CD4-positive, alpha-beta T cell (primary cell): ENCODE measurements around the gene LCK. TPM values are rescaled to one million over a fixed set of nuclear protein-coding genes. Genes with fewer than 3 reads are reported as not detected.

ENCODE experiments used
- ATAC-seq: fragments of 200-7000 bp; cut with Tn5 transposase; one replicate; pipeline ENCODE4 v1.10.0; 2022; ENCODE audit warnings: mild to moderate bottlenecking; ENCODE audit not compliant: poor library complexity
- CTCF ChIA-PET: fragments of 350-600 bp; sonication (Branson Sonifier 250); formaldehyde crosslinking; loops from one replicate; lab custom pipeline; 2021; ENCODE audit warnings: antibody characterized with exemption, inconsistent platforms; lab: Charles Lee
- POLR2A ChIA-PET: fragments of 350-600 bp; sonication (Branson Sonifier 250); formaldehyde crosslinking; loops from one replicate; lab custom pipeline; 2021; ENCODE audit warnings: antibody characterized with exemption, inconsistent platforms; lab: Charles Lee
- DNase-seq, 14 experiments: peaks; one replicate each; pipeline ENCODE4 v3.0.0-alpha.2; 2013 to 2020; ENCODE audit warnings: mixed read lengths in 2 of 14
- H3K27ac ChIP-seq, 2 donors: one replicate each; pipeline versions ENCODE4 v1.5.1 to v1.7.0; 2013; ENCODE audit warnings: low read length in 2 of 2, low read depth in 1 of 2, mild to moderate bottlenecking in 1 of 2
- H3K27me3 ChIP-seq, 2 experiments: 1 replicate in 1 of 2; 2 replicates in 1 of 2; pipeline versions ENCODE4 v1.6.1 to v1.7.0; 2013; ENCODE audit warnings: low read length in 2 of 2, control low read depth in 1 of 2, mild to moderate bottlenecking in 1 of 2, moderate library complexity in 1 of 2; ENCODE audit not compliant: insufficient read depth in 2 of 2, control insufficient read depth in 1 of 2
- H3K36me3 ChIP-seq: one replicate; pipeline ENCODE4 v1.6.1; 2013; ENCODE audit warnings: low read length, control low read depth; ENCODE audit not compliant: insufficient read depth
- H3K4me1 ChIP-seq: one replicate; pipeline ENCODE4 v1.6.1; 2013; ENCODE audit warnings: low read length, control low read depth; ENCODE audit not compliant: insufficient read depth
- H3K4me3 ChIP-seq: one replicate; pipeline ENCODE4 v1.5.1; 2013; ENCODE audit warnings: mild to moderate bottlenecking, low read length, moderate library complexity
- H3K9me3 ChIP-seq, 2 experiments: 1 replicate in 1 of 2; 2 replicates in 1 of 2; pipeline versions ENCODE4 v1.6.1 to v1.7.0; 2013; ENCODE audit warnings: low read length in 2 of 2, mild to moderate bottlenecking in 2 of 2, control low read depth in 1 of 2, moderate library complexity in 1 of 2; ENCODE audit not compliant: control insufficient read depth in 1 of 2, insufficient read depth in 1 of 2
- H3K27ac Mint-ChIP-seq: one replicate; pipeline ENCODE4 v1.8.0; 2020; ENCODE audit warnings: mixed read lengths
- H3K27me3 Mint-ChIP-seq: one replicate; pipeline ENCODE4 v1.8.0; 2021; ENCODE audit warnings: mixed read lengths
- H3K36me3 Mint-ChIP-seq: one replicate; pipeline ENCODE4 v1.8.0; 2021; ENCODE audit warnings: low read depth, mixed read lengths
- H3K4me1 Mint-ChIP-seq: one replicate; pipeline ENCODE4 v1.8.0; 2021; ENCODE audit warnings: low read depth, mixed read lengths
- H3K4me3 Mint-ChIP-seq: one replicate; pipeline ENCODE4 v1.8.0; 2020; ENCODE audit warnings: mild to moderate bottlenecking, mixed read lengths
- H3K9me3 Mint-ChIP-seq: one replicate; pipeline ENCODE4 v1.8.0; 2020; ENCODE audit warnings: mixed read lengths
- CTCF ChIP-seq: fragments of 200-600 bp; IDR thresholded peaks from one replicate; pipeline ENCODE4 v1.8.0; 2022; ENCODE audit warnings: antibody characterized with exemption, mild to moderate bottlenecking
- intact Hi-C, 2 experiments: fragments of 100-400 bp; cut with DNase I in 1 of 2; cut with micrococcal nuclease in 1 of 2; formaldehyde crosslinking; loops; one replicate each; pipeline versions ENCODE4 v1.15.1 to v1.9.0; 2023 to 2025; cut with DNase I, micrococcal nuclease
- total RNA-seq, 174 experiments: library from RNA in 2 of 174; stranded (reverse) in 2 of 174; gene quantifications; one replicate each; pipeline ENCODE4 v1.2.3 and lab custom pipeline; 2021 to 2026

LCK gene
- total RNA-seq, 2 experiments from 2014 or later, result 187 to 188 TPM

- no peaks in the 10 kb centered on the region for H3K27me3 Mint-ChIP-seq
- DNase-seq, result no peak
- peaks cover 53% of the 10 kb centered on the region for H3K36me3 ChIP-seq
- ATAC-seq, result no peak
- H3K4me3 ChIP-seq, result no peak overlapping the region
- ChIA-PET POLR2A (interaction anchor here (1.4 to 2.4 kb wide), 5 partner anchors 11 to 93 kb away, joined by 4 to 17 read pairs (median 5); partner anchors contain the start of gene BSDC1), CTCF (interaction anchor here (1.6 to 2.0 kb wide), 3 partner anchors 39 to 93 kb away, joined by 5 to 6 read pairs (median 5); no protein-coding TSS in a partner anchor)
- H3K4me3 Mint-ChIP-seq, result peak overlapping the region; percentile 94
- peaks cover 42% of the 10 kb centered on the region for H3K4me1 ChIP-seq
- no peaks in the 10 kb centered on the region for H3K9me3 Mint-ChIP-seq
- H3K27ac Mint-ChIP-seq, result peak overlapping the region; percentile 70
- intact Hi-C loops, result loop anchor here in 1 of 2 experiments (5.0 kb wide), 1 partner anchor 71 kb away; no protein-coding TSS in a partner anchor
- no peak for TF ChIP-seq CTCF
- H3K4me1 Mint-ChIP-seq, result peaks cover 47% of the 10 kb centered on the region
- H3K36me3 Mint-ChIP-seq, result peaks cover 63% of the 10 kb centered on the region
- H3K27me3 ChIP-seq, result no peaks in the 10 kb centered on the region
- no peaks in the 10 kb centered on the region for H3K9me3 ChIP-seq
- H3K27ac ChIP-seq, result peak overlapping the region in 1 of 2 donors; percentile 1
Observed at GRCh38 chr1:32333251-32333963, 82.3 kb downstream of the LCK start.

- Mint-ChIP-seq H3K4me1 (peaks cover 53% of the 10 kb centered on the region), H3K27ac (peak overlapping the region; percentile 87), H3K27me3 (no peaks in the 10 kb centered on the region), H3K4me3 (peak overlapping the region; percentile 94), H3K9me3 (no peaks in the 10 kb centered on the region), H3K36me3 (peaks cover 54% of the 10 kb centered on the region)
- CTCF ChIA-PET, result interaction anchor here (2.0 to 2.7 kb wide), 2 partner anchors 38 to 119 kb away, joined by 5 to 12 read pairs; no protein-coding TSS in a partner anchor
- ATAC-seq (no peak), DNase-seq (peak in 1 of 14 experiments; percentile 12)
- Histone ChIP-seq H3K4me3 (peak overlapping the region; percentile 59), H3K9me3 (no peaks in the 10 kb centered on the region), H3K4me1 (peaks cover 49% of the 10 kb centered on the region), H3K36me3 (peaks cover 44% of the 10 kb centered on the region), H3K27me3 (no peaks in the 10 kb centered on the region), H3K27ac (peak overlapping the region; percentile 22 to 52)
- POLR2A ChIA-PET, result interaction anchor here (0.7 to 3.8 kb wide), 6 partner anchors 12 to 225 kb away, joined by 3 to 72 read pairs (median 5); partner anchors contain the start of genes BSDC1 and HDAC1
- no peak for TF ChIP-seq CTCF
- intact Hi-C loops, result loop anchor here in 1 of 2 experiments (2.0 to 5.0 kb wide), 4 partner anchors 38 to 78 kb away; no protein-coding TSS in a partner anchor
Observed at GRCh38 chr1:32334274-32334861, 83.3 kb downstream of the LCK start.

GRCh38 chr1:32334864-32335534, 83.9 kb downstream of the LCK start:
- DNase-seq, result peak; percentile 55 to 91 (median 66)
- H3K27ac Mint-ChIP-seq, result peak overlapping the region; percentile 87
- peak; percentile 76 for ATAC-seq

More at GRCh38 chr1:32334864-32335534, 83.9 kb downstream of the LCK start:
- Mint-ChIP-seq H3K36me3 (peaks cover 47% of the 10 kb centered on the region), H3K9me3 (no peaks in the 10 kb centered on the region), H3K4me3 (peak overlapping the region; percentile 94), H3K4me1 (peaks cover 53% of the 10 kb centered on the region), H3K27me3 (no peaks in the 10 kb centered on the region)
- CTCF ChIA-PET, result interaction anchor here (0.9 to 3.0 kb wide), 13 partner anchors 13 to 185 kb away, joined by 3 to 20 read pairs (median 5); partner anchors contain the start of genes BSDC1 and HDAC1
- POLR2A ChIA-PET, result interaction anchor here (1.0 to 3.8 kb wide), 26 partner anchors 11 to 322 kb away, joined by 3 to 74 read pairs (median 16); partner anchors contain the start of genes BSDC1, CCDC28B, HDAC1 and KHDRBS1
- no peaks in the 10 kb centered on the region for H3K27me3 ChIP-seq
- peak overlapping the region; percentile 59 for H3K4me3 ChIP-seq
- H3K9me3 ChIP-seq, result no peaks in the 10 kb centered on the region
- peaks cover 49% of the 10 kb centered on the region for H3K4me1 ChIP-seq
- intact Hi-C loops, result loop anchor here (1.0 to 5.0 kb wide), 7 partner anchors 38 to 93 kb away; partner anchors contain the start of gene HDAC1 (in 1 of the 2)
- H3K27ac ChIP-seq, result peak overlapping the region in 1 of 2 donors; percentile 52
- peak; percentile 84 for TF ChIP-seq CTCF
- peaks cover 38% of the 10 kb centered on the region for H3K36me3 ChIP-seq
